Chondrocyte (in vitro differentiated cells): ENCODE results near the gene HTR6. TPM values are rescaled to one million over a fixed set of nuclear protein-coding genes. Genes with fewer than 3 reads are reported as not detected.

Experiments used
- DNase-seq: peaks from one replicate; pipeline ENCODE4 v3.0.0; 2021; ENCODE audit warnings: mixed read lengths, low spot score
- H3K27ac Mint-ChIP-seq: one replicate; pipeline ENCODE4 v1.8.0; 2021; ENCODE audit warnings: mild to moderate bottlenecking, moderate library complexity, mixed read lengths; ENCODE audit not compliant: unreplicated experiment
- H3K27me3 Mint-ChIP-seq: 2 replicates; pipeline ENCODE4 v1.8.0; 2021; ENCODE audit warnings: low read depth, mixed read lengths
- H3K36me3 Mint-ChIP-seq: 2 replicates; pipeline ENCODE4 v1.8.0; 2021; ENCODE audit warnings: low read depth, mixed read lengths
- H3K4me1 Mint-ChIP-seq: 2 replicates; pipeline ENCODE4 v1.8.0; 2021; ENCODE audit warnings: low read depth, mild to moderate bottlenecking, mixed read lengths
- H3K4me3 Mint-ChIP-seq: one replicate; pipeline ENCODE4 v1.8.0; 2021; ENCODE audit warnings: mild to moderate bottlenecking, moderate library complexity, mixed read lengths; ENCODE audit not compliant: unreplicated experiment
- H3K9me3 Mint-ChIP-seq: 2 replicates; pipeline ENCODE4 v1.8.0; 2021; ENCODE audit warnings: low read depth, mixed read lengths
- total RNA-seq: library from RNA; stranded (reverse); gene quantifications from 3 replicates; pipeline ENCODE4 v1.2.1, GENCODE V29; 2021
- TF ChIP-seq, protein P1 (sequence below): fragments of 200-600 bp; sonication (generic); IDR thresholded peaks from 2 replicates; pipeline ENCODE4 v1.5.0; 2021; ENCODE audit warnings: antibody characterized with exemption, mild to moderate bottlenecking, moderate library complexity

The HTR6 gene
- total RNA-seq, 1 donor from 2014 or later, result not detected

DNA sequence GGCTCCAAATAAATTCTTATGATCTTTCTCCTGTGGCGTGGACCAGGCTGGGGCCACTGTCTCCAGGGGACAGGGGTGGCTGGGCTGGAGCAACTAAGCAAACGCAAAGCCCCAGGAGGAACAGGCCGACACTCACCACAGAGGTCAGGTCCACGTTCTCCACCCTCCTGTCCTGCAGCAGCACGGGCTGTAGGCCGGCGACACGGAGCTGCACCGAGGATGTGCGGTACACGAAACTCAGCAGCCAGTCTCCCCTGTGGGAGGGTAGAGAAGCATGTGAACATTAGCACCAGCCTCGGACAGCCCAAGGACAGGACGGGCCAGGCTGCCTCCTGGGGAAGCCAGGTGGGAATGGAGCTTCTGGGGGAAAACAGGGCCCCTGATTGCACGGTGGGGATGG is 29.6 kb downstream of the HTR6 start:
- no peaks in the 10 kb centered on the region for H3K9me3 Mint-ChIP-seq
- TF ChIP-seq, protein P1, sequence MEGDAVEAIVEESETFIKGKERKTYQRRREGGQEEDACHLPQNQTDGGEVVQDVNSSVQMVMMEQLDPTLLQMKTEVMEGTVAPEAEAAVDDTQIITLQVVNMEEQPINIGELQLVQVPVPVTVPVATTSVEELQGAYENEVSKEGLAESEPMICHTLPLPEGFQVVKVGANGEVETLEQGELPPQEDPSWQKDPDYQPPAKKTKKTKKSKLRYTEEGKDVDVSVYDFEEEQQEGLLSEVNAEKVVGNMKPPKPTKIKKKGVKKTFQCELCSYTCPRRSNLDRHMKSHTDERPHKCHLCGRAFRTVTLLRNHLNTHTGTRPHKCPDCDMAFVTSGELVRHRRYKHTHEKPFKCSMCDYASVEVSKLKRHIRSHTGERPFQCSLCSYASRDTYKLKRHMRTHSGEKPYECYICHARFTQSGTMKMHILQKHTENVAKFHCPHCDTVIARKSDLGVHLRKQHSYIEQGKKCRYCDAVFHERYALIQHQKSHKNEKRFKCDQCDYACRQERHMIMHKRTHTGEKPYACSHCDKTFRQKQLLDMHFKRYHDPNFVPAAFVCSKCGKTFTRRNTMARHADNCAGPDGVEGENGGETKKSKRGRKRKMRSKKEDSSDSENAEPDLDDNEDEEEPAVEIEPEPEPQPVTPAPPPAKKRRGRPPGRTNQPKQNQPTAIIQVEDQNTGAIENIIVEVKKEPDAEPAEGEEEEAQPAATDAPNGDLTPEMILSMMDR, result no peak
- H3K27me3 Mint-ChIP-seq, result no peaks in the 10 kb centered on the region
- H3K36me3 Mint-ChIP-seq, result peaks cover 8% of the 10 kb centered on the region
- H3K4me3 Mint-ChIP-seq, result no peak overlapping the region
- H3K27ac Mint-ChIP-seq, result no peak overlapping the region
- no peaks in the 10 kb centered on the region for H3K4me1 Mint-ChIP-seq
- DNase-seq, result no peak

DNA sequence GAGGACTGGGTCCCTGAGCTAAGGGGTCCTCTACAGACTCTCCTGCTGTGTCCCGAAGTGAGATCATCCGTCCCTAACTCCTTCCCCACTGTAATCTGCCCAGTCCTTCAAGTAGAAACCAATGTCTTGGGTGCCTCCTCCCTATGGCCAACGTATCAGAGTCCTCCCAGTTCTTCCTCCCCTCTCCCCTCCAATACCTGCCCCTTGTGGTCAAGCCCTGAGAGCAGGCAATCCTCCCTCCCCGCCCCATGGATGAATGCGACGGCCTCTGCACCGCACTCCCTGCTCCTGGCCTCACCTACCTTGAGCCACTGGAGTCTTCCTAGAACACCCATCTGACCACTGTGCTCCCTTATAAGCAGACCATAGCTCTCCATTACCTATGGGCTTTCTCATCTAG is 31.1 kb downstream of the HTR6 start:
- Mint-ChIP-seq H3K4me1 (no peaks in the 10 kb centered on the region), H3K4me3 (no peak overlapping the region), H3K27ac (no peak overlapping the region), H3K9me3 (no peaks in the 10 kb centered on the region), H3K36me3 (peaks cover 11% of the 10 kb centered on the region), H3K27me3 (no peaks in the 10 kb centered on the region)
- TF ChIP-seq, protein P1, result no peak
- no peak for DNase-seq

DNA sequence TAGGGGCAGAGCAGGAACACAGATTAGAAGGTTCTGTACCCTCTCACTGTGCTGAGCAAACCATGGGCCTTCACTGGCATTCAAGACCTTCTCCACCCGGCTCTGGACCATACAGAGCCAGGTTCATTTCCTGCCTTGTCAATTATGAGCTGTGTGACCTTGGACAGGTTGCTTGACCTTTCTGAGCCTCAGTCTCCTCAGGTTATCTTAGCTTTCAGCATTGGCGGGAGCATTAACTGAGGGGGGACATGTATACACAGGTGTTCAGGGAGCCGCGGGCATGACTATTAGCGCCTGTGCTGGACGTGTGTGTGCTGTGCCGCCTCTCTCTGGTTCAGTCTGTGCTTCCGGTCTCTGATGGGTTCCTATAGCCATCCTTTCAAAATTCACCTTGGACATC is 32.1 kb downstream of the HTR6 start:
- H3K27ac Mint-ChIP-seq, result no peak overlapping the region
- no peaks in the 10 kb centered on the region for H3K27me3 Mint-ChIP-seq
- TF ChIP-seq, protein P1, result no peak
- H3K9me3 Mint-ChIP-seq, result no peaks in the 10 kb centered on the region
- H3K4me3 Mint-ChIP-seq, result no peak overlapping the region
- H3K4me1 Mint-ChIP-seq, result no peaks in the 10 kb centered on the region
- DNase-seq, result no peak
- H3K36me3 Mint-ChIP-seq, result peaks cover 11% of the 10 kb centered on the region

DNA sequence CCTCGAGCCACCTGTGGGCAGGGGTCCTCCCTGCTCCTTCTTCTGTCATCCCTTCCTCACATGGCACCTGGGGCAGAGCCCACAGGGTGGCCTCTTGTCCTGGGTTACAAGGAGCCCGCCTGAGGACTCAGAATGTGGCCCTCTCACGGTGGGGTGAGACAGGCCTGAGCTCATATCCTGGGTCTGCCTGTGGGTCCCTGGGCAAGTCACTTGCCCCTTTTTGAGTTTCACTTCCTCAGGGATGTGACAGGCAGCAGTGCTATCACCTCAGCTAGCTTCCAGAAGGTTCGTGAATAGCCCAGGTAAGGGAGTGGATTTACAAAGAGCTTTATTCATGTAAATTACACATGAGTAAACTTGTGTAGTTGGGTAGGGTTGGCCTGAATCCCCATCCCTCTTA is 33.5 kb downstream of the HTR6 start:
- peaks cover 10% of the 10 kb centered on the region for H3K36me3 Mint-ChIP-seq
- no peaks in the 10 kb centered on the region for H3K9me3 Mint-ChIP-seq
- H3K27me3 Mint-ChIP-seq, result no peaks in the 10 kb centered on the region
- H3K4me1 Mint-ChIP-seq, result no peaks in the 10 kb centered on the region
- TF ChIP-seq, protein P1, result no peak
- DNase-seq, result no peak
- H3K27ac Mint-ChIP-seq, result no peak overlapping the region
- no peak overlapping the region for H3K4me3 Mint-ChIP-seq

DNA sequence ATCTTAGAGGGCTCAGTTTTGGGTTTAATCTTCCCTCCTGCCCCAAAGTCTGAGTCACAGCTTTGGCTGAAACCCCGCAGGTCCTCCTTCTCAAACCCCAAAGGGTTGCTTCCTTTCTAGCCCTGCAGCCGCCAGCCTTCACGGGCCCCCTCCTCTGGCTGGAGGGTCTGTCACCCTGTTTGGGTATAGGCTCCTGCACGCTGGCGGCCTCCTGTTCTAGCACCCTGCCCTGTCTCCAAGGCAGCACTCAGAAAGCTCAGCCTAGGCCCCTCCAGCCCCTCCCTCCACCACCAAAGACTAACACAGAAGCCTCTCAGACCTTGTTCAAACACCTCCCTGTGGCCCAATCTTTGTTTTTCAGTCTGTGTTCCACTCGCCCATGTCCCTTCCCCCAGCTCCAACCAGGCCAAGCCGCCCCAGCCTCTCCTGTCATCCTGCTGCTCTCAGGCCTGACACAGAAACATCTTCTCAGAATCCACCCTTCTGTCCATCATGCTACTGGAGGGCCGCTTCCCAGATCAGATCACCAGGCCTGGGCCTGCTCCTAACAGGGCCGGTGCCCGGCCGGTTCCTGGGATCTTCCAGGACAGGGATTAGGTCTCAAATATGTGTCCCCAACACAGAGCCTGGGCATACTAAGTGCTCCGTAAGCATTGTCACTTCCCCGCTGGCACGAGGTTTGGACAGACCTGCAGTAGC is 35.6 kb downstream of the HTR6 start:
- no peak for DNase-seq
- H3K4me1 Mint-ChIP-seq, result no peaks in the 10 kb centered on the region
- H3K9me3 Mint-ChIP-seq, result no peaks in the 10 kb centered on the region
- H3K27me3 Mint-ChIP-seq, result no peaks in the 10 kb centered on the region
- H3K36me3 Mint-ChIP-seq, result peaks cover 6% of the 10 kb centered on the region
- TF ChIP-seq, protein P1, result no peak
- H3K27ac Mint-ChIP-seq, result no peak overlapping the region
- no peak overlapping the region for H3K4me3 Mint-ChIP-seq
